GM19468 (cell line): Measurements from ENCODE around the gene LMOD2.
A peak's percentile ranks its signal among the peaks of the same experiment; 100 is the strongest.
"Not testable (repeated sequence)": the region's sequence is repeated elsewhere in the genome, so short reads cannot be mapped to it uniquely, and the experiment has no call there.

Source experiments
- ATAC-seq: cut with Tn5 transposase; IDR thresholded peaks from one replicate; pipeline ENCODE4 v1.9.1; 2021; ENCODE audit warnings: mild to moderate bottlenecking, moderate library complexity, moderate number of reproducible peaks; ENCODE audit not compliant: unreplicated experiment; ENCODE audit errors: extremely low read depth

The LMOD2 gene, protein sequence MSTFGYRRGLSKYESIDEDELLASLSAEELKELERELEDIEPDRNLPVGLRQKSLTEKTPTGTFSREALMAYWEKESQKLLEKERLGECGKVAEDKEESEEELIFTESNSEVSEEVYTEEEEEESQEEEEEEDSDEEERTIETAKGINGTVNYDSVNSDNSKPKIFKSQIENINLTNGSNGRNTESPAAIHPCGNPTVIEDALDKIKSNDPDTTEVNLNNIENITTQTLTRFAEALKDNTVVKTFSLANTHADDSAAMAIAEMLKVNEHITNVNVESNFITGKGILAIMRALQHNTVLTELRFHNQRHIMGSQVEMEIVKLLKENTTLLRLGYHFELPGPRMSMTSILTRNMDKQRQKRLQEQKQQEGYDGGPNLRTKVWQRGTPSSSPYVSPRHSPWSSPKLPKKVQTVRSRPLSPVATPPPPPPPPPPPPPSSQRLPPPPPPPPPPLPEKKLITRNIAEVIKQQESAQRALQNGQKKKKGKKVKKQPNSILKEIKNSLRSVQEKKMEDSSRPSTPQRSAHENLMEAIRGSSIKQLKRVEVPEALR

DNA sequence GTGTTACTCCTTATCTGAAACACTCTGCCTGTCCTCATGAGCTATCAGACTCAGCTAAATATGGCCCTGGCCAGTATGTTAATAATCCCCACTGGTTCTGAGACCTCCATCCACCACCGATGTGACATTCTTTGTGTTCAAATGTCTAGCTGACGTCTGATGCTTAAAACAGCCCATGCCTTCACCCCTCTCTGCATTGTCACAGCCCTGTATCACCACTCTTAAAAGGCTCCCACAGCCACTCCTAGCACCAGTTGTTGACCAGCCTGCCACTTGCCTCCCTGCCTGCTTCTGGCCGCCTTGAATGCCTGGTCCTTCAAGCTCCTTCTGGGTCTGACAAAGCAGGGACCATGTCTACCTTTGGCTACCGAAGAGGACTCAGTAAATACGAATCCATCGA is at the start of gene LMOD2:
Gene LMOD2, plus strand, starts transcription at position 253 of the 400 bp plus-strand sequence. Its CDS starts 98 bp downstream, at position 351.
- no peak for ATAC-seq

DNA sequence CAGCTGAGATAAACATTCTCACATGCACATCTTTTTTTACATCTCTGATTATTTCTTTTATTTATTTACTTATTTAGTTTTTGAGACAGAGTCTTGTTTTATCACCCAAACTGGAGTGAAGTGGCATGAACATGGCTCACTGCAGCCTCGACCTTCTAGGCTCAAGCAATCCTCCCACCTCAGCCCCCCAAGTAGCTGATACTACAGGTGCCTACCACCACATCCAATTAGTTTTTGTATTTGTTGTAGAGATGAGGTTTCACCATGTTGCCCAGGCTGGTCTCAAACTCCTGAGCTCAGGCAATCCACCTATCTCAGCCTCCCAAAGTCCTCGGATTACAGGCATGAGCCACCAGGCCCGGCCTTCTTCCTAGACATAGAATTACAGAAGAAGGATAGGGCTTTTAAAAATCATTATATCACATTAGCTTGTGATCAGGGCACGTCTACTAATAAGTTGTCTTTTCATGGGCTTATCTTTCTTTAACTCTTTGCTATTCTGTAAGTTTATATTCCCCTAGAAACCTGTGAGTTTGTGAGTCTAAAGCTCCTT is 48.2 kb upstream of the LMOD2 start:
- ATAC-seq = no peak

DNA sequence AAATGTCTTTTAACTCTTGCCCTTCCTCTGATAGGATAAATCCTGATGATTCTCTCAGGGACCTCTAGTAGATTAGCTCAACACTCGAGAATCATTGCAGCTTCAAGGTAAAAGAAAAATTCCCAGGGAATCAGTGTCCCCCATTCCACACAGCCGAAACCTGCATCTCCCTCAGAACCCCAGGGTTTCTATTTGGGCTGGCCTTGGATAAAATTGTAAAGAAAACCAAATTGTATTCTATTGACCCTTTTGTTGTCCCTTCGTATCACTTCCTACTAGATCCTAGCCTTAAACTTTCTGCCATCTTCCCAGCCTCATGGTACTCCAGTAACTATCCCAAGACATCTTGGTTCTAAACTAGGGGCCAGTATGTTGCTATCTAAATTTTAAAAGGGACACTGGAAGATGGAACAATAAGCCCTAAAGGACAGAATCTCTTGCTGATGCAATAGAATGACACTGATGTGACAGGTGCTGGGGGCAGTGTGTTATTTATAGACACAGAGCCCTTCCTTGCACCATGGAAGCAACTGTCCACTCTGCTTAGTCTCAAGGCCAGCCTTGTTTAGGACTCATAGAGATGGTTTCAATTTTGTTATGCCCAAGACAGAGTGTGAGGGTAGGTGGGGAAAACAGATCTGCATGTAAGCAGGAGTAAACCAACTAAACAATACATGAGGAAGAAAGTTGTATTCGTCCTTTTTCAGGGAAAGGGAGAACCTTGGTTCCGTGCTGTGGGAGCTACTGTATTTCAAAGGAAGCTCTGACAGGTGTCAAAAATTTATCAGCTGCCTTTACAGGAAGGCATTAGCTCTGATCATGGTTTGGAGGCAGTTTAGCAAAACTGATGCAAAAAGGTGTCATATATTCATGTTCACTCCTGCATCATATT is 46.4 kb upstream of the LMOD2 start:
- ATAC-seq = no peak

DNA sequence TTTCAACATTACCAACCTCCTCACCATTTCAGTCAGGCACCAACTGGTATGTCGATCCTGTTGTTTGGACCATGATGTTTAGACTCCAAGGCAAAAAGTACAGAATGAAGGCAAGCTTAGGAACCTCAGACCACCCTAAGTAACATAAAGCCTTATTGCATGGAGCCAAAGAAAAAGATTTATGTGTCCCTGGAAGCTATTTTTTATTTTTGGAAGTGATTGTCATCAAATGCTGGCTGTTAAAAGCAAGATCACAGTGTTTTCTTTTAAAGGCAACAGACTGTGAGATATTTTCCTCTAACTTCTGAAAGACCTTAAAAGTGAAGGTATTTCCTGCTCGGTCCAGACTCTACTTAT is 45.8 kb upstream of the LMOD2 start:
- no peak for ATAC-seq

DNA sequence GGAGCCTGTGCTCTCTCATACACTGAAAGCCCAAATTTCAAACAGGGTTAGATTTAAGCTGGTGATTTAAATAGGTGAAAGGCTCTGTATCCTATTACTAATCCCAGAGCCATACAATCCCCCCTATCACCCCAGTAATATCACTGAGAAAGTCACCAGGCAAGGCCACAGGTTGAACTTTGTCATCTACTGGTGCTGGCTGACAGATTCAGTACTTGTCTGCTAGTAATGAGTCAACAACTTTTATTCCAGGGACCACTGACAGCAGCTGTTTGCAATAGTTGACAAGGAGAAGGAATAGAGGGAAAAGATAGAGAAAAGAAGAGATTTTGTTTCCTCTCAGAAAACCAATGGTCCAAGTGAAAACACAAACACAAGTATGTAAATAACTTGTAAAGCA is 43.6 kb upstream of the LMOD2 start:
- ATAC-seq = no peak

DNA sequence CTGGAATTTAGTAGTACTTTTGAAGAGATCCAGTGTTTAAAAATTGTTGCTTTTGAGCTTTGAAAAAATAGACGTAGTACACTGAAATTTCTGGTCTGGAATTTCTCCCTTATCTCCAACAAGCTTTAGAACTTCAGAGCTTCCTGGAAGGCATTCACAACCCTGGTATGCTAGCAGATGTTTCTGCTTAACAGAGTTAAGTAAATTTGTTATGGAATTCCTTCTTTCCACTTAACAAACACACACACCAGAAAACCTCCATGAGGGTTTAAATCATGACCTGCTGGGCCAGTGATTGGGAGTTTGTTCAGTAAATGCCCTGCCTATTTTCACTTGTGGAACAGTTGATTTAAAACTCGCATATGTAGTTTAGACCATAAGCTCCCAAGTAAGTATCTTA is 40.3 kb upstream of the LMOD2 start:
- ATAC-seq = no peak

DNA sequence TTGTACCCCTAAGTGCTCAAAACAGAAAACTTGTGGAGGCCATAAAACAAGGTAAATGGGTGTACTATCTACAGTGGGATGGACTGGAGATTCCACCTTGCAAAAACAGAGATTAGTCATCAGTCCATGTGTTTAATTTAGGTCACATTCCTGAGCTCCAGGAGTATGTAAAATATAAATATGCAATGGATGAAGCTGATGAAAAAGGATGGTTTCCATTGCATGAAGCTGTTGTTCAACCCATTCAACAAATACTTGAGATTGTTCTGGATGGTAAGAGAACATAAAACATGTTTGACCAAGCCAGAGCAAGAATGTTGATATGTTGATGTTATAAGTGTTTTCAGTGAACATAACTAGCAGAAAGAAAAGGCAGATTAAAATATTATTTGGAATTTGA is 39.4 kb upstream of the LMOD2 start:
- no peak for ATAC-seq

DNA sequence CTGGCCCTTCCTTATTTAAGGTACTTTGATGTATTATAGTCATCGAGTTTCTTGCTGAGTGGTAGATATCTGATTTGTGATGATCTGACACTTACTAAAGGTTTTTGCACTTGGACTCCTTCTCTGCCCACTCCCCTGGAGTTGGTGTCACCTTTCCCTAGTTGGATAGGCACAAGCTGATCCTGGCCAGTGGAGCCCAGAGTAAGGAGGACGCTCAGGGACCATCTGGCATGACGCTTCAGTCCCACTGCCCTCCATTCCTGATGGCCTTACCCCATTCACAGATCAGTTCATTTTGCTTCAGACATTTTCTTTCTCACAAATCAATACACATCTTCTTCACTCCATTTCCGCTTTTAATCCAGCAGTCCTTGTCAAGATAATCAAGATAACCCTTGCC is 34.0 kb upstream of the LMOD2 start:
- no peak for ATAC-seq

DNA sequence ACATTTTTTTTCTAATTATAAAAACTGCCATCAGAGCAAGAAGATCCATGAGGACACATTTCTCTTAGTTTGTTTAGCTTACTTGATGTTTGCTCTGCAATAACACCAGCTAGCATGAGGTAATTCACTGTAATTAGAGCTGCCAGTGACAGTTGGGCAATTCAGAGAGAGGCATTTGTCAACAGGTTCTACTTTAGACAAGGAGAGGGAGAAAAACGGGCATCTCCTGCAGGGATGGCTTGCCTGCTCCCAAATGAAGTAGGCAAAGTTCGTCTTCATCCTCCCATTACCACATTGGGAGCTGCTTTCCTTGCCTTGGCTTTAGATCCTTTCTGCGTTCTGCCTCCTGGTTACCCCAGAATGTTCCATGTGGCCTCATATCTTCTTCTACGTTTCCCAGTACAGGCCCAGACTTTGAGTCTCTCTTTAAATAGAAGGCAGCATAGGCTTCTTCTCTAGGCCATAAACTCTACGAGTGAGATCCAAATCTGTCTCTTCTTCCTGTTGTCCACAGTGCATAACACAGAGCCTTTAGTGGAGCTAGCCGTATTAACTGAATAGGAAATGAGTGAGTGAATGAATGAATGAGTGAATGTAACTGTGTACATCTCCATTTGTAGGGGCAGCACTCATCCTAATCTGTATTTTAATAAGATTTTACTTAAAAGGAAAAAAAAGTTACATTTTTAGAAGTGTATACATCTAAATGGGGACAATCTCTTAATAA is 32.8 kb upstream of the LMOD2 start:
- no peak for ATAC-seq

DNA sequence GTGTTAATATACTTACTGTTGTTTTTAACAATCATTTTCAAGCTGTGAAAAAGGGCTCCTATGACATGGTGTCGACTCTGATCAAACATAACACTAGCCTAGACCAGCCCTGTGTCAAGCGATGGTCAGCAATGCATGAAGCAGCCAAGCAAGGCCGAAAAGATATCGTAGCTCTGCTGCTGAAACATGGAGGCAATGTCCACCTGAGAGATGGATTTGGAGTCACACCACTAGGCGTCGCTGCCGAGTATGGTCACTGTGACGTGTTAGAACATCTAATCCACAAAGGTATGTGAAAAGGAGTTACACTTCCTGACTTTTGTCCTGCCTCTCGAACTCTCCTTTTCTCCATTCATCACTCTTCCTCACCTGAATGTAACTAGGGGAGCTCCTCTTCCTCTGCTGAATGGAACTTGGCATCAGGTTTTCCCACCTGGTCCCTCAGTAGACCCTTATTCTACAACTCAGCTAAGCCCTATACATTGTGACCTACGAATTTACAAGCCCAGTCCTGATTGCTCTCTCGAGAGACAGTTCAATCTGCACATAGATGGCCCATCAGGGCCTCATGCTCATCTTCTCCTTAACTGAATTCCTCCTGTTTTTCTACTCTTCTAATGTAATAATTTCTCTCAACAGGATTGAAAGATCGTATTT is 31.0 kb upstream of the LMOD2 start:
- ATAC-seq = peak; percentile 82

DNA sequence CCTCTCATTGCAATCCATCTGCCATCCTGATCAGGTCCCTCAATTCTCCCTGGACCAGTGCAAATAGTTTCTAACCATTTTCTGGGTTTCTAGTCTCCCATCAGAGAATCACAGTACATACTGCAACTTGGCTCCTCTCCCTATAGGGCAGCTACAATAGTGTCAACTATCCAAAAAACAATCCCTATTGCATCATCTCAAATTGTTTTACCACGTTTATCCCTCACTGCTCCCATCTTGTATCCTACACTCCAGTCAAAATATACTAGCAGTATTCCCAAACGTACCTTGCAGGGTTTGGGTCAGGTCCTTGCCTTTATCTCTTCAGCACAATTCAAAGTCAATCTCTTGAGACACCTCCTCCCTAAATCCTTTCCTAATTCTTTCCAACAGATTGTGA is 30.4 kb upstream of the LMOD2 start:
- no peak for ATAC-seq

DNA sequence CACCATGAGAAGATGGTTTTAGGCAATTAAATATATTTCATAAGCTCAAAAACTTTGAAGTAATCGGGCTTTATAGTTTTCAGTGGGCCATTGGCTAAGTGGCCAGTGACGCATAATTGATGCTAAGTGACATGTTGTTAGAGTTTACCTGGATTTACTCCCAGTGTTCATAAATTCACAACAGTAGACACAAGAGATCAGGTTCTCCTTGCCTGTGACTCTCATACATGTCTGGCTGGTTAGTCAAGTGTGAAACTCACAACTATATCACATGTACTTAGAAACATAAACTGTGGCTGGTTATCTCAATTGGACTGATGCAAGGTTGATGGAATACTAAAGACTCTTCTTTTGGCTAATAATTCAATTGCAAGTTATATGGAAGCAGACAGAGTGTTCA is 27.8 kb upstream of the LMOD2 start:
- ATAC-seq = no peak

DNA sequence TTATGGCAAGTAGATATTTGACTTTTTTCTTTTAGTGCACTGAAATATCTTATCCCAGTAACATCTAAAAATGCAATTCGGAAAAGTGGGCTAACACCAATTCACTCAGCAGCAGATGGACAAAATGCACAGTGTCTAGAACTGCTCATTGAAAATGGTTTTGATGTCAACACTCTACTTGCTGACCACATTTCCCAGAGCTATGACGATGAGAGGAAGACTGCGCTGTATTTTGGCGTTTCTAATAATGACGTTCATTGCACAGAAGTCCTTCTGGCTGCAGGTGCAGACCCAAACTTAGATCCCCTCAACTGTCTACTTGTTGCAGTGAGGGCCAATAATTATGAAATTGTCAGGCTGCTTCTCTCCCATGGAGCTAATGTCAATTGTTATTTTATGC is 26.8 kb upstream of the LMOD2 start:
- ATAC-seq = no peak

DNA sequence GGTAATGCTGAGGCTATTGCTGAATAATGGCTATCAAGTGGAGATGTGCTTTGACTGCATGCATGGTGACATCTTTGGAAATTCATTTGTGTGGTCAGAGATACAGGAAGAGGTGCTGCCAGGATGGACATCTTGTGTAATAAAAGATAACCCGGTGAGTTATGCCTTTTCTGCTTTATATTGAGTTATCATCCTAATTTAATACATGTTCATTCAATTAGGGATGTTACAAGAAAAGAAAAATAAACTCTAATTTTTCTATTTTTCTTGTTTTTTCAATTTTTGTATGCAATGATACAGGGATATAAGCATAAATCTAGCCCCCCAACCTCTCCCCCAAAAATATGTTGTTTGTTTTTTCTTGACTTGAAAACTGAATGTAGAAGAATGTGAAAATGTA is 26.4 kb upstream of the LMOD2 start:
- ATAC-seq = no peak

DNA sequence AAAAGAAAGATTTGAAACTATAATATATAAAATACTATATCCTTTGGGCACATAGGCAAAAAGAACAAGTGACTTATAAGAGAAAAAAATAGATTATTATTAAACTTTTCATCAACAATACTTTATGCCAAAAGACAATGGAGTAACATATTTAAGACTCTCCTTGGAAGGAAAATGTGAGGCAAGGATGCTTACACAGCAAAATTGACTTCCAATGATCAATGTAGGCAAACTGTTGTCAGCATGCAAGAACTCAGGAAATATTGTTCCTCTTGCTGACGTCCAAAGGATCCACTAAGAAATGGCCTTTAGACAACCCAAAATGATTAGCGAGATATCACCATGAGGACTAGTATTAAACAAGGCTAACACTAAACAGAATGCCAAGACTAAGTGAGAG is 22.9 kb upstream of the LMOD2 start:
- ATAC-seq = no peak

DNA sequence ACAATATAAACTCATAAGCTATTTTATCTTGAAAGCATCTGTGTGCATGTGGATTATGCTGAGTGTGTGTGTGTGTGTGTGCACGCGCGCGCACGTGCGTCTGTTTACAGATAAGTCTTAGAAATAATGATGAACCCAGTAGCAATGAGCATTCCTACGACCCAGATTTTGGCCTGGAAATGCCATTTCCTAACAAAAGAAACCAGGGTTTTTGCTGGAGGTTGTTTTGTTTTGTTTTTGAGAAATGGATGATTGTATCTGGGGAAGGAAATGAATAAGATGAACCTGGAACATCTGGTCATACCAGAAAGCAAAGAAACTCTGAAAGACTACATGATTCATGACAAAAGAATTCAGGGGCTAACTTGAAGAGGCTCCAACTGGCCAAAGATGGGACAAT is 22.1 kb upstream of the LMOD2 start:
- no peak for ATAC-seq

DNA sequence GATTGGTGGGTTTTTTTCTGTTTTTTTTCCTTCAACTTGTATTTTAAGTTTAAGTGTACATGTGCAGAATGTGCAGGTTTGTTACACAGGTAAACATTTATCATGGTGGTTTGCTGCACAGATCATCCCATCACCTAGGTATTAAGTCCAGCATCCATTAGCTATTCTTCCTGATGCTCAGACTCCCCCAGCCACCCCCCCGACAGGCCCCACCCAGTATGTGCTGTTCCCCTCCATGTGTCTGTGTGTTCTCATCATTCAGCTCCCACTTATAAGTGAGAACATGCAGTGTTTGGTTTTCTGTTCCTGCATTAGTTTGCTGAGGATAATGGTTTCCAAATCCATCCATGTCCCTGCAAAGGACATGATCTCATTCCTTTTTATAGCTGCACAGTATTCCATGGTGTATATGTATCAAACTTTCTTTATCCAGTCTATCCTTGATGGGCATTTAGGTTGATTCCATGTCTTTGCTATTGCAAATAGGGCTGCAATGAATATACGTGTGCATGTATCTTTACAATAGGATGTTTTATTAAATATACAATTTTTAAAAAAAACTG is 21.6 kb upstream of the LMOD2 start:
- ATAC-seq = not testable (repeated sequence)

DNA sequence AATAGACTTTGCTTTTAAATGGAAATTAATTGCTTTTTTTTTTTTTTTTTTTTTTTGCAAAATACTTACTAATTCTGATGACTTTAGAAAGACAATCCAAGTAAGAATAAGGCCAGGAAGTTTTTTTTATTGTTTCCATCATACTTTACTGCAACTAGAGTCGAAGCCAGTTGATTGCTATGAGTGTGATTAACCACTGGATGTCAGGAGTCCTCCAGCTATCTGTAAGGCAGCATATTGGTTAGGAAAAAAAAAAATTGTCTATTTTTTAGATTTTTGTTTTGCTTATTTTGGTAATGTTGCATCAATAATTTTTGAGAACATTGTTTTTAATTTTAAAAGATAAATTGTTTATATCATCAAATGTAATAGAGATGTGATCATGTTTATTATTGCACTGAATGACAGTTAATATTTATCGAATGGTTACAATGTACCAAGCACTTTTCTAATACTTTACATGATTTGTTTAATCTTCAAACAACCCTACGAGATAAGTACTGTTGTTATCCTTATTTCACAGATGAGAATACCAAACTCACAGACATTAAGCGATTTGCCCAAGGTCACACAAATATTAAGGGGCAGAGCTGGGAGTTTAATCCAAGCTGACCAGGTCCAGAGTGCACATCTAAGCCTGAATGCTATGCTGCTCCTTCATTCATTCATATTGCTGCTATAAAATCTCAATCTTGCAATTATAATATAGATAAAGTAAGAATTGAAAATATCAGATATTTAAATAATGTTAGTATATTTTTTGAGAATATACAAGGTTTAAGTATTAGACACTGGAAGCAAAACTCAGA is 19.9 kb upstream of the LMOD2 start:
- no peak for ATAC-seq

DNA sequence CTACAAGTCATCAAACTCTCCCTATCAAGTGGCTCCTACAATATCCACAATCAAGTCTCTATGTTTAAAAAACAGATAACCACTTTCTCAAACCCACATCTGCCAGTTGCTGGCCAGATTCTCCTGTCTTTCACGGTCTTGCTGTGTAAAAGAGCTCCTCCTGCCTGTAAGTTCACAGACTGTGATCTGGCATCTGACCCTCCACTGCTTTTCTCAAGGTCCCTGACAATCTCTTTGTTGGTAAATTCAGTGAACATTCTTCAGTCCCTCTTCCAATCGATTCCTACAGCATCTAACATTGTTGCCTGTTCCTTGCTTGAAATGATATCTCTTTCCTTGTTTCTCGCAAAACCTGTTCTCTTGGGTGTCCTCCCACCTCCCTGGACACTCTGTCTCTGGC is 18.5 kb upstream of the LMOD2 start:
- ATAC-seq = no peak
